Iris pigment epithelial cell (primary cell): Measurements from ENCODE around the gene LACTBL1.
"Not testable (repeated sequence)": the region's sequence is repeated elsewhere in the genome, so short reads cannot be mapped to it uniquely, and the experiment has no call there.

Source experiments
- DNase-seq: peaks from one replicate; pipeline ENCODE4 v3.0.0-alpha.2; 2011; ENCODE audit warnings: low read depth

LACTBL1 gene

GRCh38 chr1:22972760-22973159 is at the start of gene LACTBL1:
LACTBL1 (minus strand) TSS chr1:22972866; CDS start chr1:22972316, 550 bp downstream.
- no peak for DNase-seq

GRCh38 chr1:23021834-23022233 is 49.2 kb upstream of the LACTBL1 start:
- no peak for DNase-seq

- peak; percentile 24 for DNase-seq
Observed at GRCh38 chr1:23020706-23021405, 48.2 kb upstream of the LACTBL1 start.

- DNase-seq = peak; percentile 55
Observed at GRCh38 chr1:23019863-23020625, 47.4 kb upstream of the LACTBL1 start.

- DNase-seq = peak; percentile 98
Observed at GRCh38 chr1:23019094-23019862, 46.6 kb upstream of the LACTBL1 start, which contains the start of gene KDM1A. KDM1A (plus strand) TSS chr1:23019468; CDS start chr1:23019597, 129 bp downstream.

GRCh38 chr1:23018661-23019093 is 46.0 kb upstream of the LACTBL1 start:
- DNase-seq = no peak

- no peak for DNase-seq
Observed at GRCh38 chr1:23013657-23014056, 41.0 kb upstream of the LACTBL1 start.

GRCh38 chr1:23010025-23010424 is 37.4 kb upstream of the LACTBL1 start:
- not testable (repeated sequence) for DNase-seq

GRCh38 chr1:23008901-23009300 is 36.2 kb upstream of the LACTBL1 start:
- no peak for DNase-seq

- no peak for DNase-seq
Observed at GRCh38 chr1:23007106-23007505, 34.4 kb upstream of the LACTBL1 start.

- DNase-seq = not testable (repeated sequence)
Observed at GRCh38 chr1:23004769-23005168, 32.1 kb upstream of the LACTBL1 start.

- DNase-seq = no peak
Observed at GRCh38 chr1:23004112-23004511, 31.4 kb upstream of the LACTBL1 start.

- DNase-seq = not testable (repeated sequence)
Observed at GRCh38 chr1:23002218-23002617, 29.6 kb upstream of the LACTBL1 start.

GRCh38 chr1:23000133-23000532 is 27.5 kb upstream of the LACTBL1 start:
- not testable (repeated sequence) for DNase-seq

- not testable (repeated sequence) for DNase-seq
Observed at GRCh38 chr1:22997528-22997927, 24.9 kb upstream of the LACTBL1 start.

GRCh38 chr1:22995774-22996173 is 23.1 kb upstream of the LACTBL1 start:
- no peak for DNase-seq

- not testable (repeated sequence) for DNase-seq
Observed at GRCh38 chr1:22993220-22993795, 20.6 kb upstream of the LACTBL1 start.

GRCh38 chr1:22992384-22992783 is 19.7 kb upstream of the LACTBL1 start:
- not testable (repeated sequence) for DNase-seq

- no peak for DNase-seq
Observed at GRCh38 chr1:22983944-22984343, 11.3 kb upstream of the LACTBL1 start.

- not testable (repeated sequence) for DNase-seq
Observed at GRCh38 chr1:22980471-22980790, 7.8 kb upstream of the LACTBL1 start.

GRCh38 chr1:22978299-22978698 is 5.6 kb upstream of the LACTBL1 start:
- DNase-seq = peak; percentile 59
